Activated CD8-positive, alpha-beta memory T cell treated with anti-CD3 and anti-CD28 coated beads for 36 hours (primary cell): ENCODE data around the gene MRGPRD. TPM values are rescaled to one million over a fixed set of nuclear protein-coding genes. Genes with fewer than 3 reads are reported as not detected.

Experiments used
- CTCF ChIA-PET: fragments of 350-600 bp; sonication (Branson Sonifier 250); formaldehyde crosslinking; loops from one replicate; lab custom pipeline; 2021; ENCODE audit warnings: antibody characterized with exemption; lab: Charles Lee
- POLR2A ChIA-PET: fragments of 350-600 bp; sonication (Branson Sonifier 250); formaldehyde crosslinking; loops from one replicate; lab custom pipeline; 2021; ENCODE audit warnings: antibody characterized with exemption; lab: Charles Lee
- total RNA-seq, 2 experiments: library from RNA; stranded (reverse); gene quantifications; one replicate each; pipeline ENCODE4 v1.2.3, GENCODE V29; 2021

Gene MRGPRD
- total RNA-seq, 2 experiments from 2014 or later: not detected

DNA sequence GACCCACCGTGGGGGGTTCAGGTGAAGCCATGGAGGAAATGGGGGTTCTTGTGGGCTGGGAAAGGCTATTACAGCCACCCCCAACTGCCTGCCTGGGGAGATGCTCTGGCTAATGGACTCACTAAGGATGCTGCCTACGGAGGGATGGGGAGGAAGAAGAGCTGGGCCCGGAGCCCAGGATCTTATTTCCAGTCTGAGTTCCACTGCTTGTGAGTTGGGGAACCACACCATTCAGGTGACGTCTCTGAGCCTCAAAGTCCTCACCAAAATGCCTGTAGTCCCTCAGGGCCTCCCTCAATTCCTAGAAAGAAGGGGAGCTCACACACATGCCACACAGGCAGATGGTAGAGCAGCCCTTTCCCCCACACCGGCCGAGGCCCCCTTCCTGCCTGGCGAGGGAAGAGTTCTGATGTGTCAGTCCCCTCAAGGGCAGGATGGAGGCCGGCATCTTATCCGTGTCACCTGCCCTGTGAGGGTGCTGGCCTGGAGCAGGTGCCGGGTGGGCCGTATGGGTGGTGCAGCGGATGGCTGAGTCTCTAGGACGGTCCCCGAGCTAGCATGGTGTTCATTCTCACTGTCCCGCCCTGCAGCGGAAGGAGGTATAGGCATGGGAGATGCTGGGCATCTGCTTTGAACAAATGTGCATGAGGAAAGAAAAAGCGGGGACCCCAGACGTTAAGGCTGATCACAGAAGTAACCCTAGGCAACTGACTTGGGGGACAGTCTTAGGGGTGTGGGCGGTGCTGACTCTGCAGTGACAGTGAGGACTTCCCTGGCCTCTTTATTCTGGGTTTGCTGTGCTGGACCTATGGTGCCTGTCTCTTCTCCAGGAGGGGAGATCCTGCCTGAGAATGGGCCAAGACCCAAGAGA lies 16.6 kb upstream of the MRGPRD start:
- CTCF ChIA-PET: no interaction called here
- POLR2A ChIA-PET: no interaction called here

DNA sequence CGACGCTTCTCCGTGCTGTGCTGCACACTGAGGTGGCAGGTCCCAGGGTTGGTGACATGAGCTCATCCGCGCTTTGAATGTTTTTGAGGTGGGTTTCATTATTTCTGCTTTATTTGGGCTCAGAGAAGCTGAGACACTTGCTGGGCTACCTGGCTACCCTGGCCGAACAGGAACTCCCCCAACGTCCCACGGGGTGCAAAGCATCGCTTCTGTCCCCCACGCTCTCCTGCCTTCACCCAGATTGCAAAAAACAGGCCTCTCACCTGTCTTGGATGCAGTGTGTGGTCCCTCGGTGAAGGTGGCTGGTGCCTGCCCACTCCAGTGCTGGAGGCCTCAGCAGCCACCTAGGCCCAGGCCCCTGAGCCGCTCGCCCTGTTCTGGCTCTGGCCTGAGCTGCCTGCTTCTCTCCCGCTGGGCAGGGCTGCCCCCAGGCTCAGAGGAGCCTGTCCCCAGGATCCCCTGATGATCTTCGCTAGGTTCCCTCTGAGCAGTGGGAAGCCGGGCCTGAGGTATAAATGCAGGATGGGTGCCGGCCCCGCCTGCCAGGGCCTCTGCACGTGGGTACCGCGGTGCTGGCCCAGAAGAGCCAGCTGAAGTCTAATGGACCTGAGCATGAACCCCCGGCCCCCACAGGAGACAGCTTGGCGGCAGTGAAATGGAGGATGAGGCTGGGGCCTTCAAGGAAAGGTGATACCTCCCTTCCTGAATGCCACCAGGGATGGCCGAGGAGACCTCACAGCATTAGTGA lies 15.8 kb upstream of the MRGPRD start:
- ChIA-PET CTCF (no interaction called here), POLR2A (no interaction called here)

DNA sequence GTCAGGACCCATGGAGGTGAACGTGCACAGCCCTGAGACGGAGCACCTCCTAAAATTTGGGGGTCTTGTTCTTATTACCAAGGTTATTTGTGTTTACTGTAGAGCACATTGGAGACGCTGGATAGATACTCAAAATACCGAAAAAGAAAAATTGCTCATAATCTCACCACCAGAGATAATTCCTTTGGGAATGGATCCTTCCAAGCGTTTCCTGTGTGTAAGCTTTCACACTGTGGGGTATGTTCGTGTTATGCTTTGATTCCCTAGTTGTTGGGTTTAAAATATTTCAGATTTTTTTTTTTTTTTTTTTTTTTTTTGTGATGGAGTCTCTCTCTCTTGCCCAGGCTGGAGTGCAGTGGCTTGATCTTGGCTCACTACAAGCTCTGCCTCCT lies 14.1 kb upstream of the MRGPRD start:
- ChIA-PET POLR2A (no interaction called here), CTCF (no interaction called here)

- ChIA-PET CTCF (no interaction called here), POLR2A (no interaction called here)
Observed at GRCh38 chr11:68994161-68994893, 13.5 kb upstream of the MRGPRD start.

DNA sequence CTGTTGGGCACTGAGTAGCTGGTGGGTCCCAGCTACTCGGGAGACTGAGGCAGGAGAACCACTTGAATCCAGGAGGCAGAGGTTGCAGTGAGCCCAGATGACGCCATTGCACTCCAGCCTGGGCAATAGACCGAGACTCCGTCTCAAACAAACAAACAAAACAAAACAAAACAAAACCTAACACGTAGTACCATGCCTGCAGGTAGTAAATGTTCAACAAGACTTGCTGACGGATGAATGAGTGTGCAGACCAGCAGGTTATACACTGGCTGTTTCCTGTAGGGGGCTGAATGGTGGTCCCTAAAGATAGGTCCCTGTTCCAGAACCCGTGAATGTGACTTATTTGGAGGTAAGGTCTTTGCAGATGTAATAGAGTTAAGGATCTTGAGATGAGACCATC lies 12.8 kb upstream of the MRGPRD start:
- POLR2A ChIA-PET: no interaction called here
- CTCF ChIA-PET: no interaction called here

GRCh38 chr11:68992743-68993255 lies 12.0 kb upstream of the MRGPRD start:
- CTCF ChIA-PET: no interaction called here
- POLR2A ChIA-PET: no interaction called here

- ChIA-PET CTCF (no interaction called here), POLR2A (no interaction called here)
Observed at GRCh38 chr11:68990995-68991780, 10.4 kb upstream of the MRGPRD start.

- ChIA-PET CTCF (no interaction called here), POLR2A (no interaction called here)
Observed at GRCh38 chr11:68989936-68990606, 9.3 kb upstream of the MRGPRD start.

DNA sequence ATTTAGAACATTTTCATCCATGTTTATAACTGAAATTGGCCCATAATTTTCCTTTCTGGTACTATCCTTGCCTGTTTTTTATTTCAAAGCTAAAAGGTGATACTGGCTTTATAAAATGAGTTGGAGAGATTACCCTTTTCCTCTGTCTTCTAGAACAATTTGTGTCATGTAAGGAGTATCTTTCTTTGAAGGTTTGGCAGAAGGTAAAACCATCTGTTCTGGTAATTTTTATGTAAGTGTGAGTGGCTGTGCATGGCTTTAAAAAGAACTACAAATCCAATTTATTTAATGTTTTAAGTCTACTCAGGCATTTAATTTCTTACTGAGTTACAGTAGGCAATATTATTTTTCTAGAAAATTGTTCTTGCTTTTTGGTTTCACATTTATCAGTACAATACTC lies 7.7 kb upstream of the MRGPRD start:
- ChIA-PET POLR2A (no interaction called here), CTCF (no interaction called here)

DNA sequence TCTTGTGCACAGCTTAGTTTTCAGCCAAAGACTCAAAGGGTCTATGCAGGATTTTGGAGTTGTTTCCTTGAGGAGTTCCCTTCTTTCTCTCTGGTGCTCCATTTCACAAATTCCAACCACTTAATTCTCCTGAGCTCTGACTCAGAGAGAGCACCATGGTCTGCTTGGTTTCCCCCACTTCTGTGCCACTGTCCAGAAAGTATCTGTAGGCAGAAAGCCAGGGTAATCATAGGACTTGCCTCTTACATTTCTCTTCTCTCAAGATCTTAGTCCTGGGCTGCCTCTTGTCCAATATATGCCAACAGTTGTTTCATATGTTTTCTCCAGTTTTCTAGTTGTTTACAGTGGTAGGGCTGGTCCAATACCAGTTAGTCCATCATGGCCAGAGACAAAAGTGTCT lies 6.4 kb upstream of the MRGPRD start:
- ChIA-PET POLR2A (interaction anchor here (0.7 kb wide), 1 partner anchor 1337 kb away, joined by 4 read pairs; no protein-coding TSS in a partner anchor), CTCF (no interaction called here)

DNA sequence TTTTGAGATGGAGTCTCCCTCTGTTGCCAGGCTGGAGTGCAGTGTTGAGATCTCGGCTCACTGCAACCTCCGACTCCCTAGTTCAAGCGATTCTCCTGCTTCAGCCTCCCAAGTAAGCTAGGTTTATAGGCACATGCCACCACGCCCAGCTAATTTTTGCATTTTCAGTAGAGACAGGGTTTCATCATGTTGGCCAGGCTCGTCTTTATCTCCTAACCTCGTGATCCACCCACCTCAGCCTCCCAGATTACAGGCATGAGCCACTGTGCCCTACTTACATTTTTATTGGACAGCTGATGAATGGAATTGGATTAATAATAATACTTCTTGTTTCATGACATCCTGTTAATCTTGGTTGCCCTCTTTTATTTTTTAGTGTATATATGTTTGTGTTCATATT lies 3.0 kb upstream of the MRGPRD start:
- POLR2A ChIA-PET: no interaction called here
- CTCF ChIA-PET: no interaction called here

DNA sequence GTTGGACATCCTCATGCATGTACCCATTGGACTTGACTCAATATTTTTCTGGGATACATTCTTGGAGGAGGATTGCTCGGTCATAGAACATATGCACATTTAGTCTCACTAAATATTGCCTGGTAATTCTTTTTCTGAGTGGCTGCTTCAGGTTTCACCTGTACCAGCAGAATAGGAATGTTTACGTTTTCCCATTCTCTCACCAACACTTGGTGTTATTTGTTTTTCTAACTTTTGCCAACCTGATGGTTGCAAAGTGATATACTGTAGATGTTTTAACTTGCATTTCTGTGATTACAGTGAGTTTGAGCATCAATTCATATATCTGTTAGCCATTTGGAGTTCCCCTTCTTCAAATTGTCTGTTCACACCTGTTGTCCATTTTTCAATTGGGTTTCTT lies 1.3 kb upstream of the MRGPRD start:
- POLR2A ChIA-PET: no interaction called here
- CTCF ChIA-PET: no interaction called here

- CTCF ChIA-PET: no interaction called here
Observed at GRCh38 chr11:68979931-68980775, 633 bp downstream of the MRGPRD start.

DNA sequence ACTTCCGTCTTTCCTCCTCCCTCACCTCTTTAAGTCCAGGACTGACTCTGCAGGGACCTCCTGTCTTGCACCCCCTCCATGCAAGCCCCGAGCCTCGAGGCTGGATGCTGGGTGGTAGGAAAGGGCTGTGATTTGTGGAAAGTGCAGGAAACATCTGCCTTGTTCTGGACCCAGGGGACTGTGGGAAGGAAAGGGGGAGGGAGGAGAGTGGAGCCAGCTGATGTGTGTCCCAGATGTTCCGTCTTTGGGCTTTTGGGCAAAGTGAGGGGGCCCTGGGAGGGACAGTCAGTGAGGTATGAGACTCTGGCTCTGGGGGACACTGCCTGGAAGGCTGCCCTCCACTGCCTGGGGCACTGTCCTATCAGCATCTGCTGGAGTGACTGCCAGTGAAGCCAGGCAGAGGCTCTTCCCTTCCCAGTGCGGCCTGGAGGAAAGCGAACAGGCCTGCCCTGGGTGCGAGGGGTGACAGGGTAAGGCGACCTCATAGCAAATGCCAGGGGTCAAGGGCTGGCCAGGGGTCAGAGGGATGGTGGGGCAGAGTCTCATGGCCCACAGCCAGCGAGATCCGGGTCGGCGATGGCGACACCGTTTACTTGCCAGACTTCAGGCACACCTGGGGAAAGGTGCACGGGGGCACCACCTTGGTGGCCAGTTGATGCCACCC lies 1.7 kb downstream of the MRGPRD start:
- CTCF ChIA-PET: no interaction called here
- POLR2A ChIA-PET: no interaction called here

More at GRCh38 chr11:68979931-68980775, 633 bp downstream of the MRGPRD start:
- POLR2A ChIA-PET: no interaction called here

DNA sequence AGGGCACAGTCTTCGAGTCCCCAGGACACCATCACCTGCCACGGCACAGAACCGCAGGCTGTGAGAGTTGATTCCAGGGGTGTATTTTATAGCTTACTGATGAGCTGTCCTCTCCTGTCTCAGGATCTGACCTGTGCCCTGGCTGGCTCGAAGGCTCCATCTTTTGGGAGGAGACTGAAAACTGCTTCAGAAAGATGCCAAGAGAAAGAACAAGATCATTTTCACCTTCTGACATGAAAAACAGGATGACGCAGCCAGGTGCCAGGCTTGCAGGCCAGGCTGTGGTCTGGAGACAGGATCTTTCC lies 2.2 kb downstream of the MRGPRD start:
- CTCF ChIA-PET: no interaction called here
- POLR2A ChIA-PET: no interaction called here

DNA sequence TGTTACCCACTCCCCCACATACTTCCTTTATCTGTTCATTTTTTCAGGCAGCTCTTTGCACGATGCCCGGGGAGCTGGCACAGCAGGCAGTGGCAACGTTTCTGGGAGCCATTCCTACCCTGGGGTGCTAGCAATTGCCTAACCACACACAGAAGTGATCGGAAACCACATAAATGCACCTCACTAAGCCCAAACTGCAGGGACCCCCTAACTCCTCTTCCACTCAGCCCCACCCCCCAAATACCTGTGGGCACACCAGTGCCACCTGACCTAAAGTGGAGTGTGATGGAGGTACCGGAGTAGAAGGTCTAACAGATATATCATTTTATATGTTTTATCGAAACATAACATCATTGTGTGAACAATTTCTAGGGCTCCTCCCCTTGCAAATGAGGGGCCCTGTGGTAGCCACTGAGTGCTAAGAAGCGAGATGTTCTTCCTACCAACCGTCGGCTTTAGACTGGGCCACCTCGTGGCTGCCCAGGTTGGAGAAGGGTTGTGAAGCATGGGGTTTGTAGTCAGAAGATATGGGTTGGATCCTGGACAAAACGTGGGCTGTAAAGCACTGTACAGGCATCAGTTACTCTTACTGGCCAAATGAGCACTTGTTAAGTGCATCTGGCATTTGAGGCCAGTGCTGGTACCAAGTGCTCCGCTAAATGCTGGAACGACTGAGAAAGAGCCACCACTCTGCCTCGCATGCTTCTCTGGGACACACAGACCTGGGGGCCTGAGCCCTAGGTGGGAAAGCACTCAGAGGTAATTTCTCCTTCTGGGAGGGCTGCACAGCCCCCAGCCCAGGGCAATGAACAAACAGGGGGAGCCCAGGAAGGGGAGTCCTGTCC lies 2.8 kb downstream of the MRGPRD start:
- CTCF ChIA-PET: no interaction called here
- POLR2A ChIA-PET: no interaction called here

DNA sequence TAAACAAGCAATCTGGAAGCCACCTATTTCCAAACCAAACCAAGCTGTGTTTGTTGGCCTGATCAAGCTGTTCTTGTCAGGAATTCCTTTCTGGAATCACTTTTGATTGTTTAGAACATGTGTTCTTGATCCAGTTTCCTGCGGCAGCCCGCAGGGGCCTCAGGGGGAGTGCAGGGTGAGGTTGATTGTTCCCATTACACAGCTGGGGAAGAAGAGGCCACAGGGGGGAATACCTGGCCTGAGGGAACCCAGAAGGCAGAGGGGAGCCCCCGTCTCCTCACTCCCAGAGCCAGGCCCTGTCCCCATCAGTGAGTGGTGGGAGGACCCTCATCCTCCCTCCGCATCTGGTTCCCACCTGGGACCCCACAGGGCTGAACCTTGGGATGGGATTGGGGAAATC lies 4.2 kb downstream of the MRGPRD start:
- POLR2A ChIA-PET: no interaction called here
- CTCF ChIA-PET: no interaction called here
